Measurements from ENCODE around the gene SENP3. TPM values are rescaled to one million over a fixed set of nuclear protein-coding genes. Genes with fewer than 3 reads are reported as not detected.

SENP3 gene
- total RNA-seq, 1 donor from 2014 or later, result 87.9 TPM

DNA sequence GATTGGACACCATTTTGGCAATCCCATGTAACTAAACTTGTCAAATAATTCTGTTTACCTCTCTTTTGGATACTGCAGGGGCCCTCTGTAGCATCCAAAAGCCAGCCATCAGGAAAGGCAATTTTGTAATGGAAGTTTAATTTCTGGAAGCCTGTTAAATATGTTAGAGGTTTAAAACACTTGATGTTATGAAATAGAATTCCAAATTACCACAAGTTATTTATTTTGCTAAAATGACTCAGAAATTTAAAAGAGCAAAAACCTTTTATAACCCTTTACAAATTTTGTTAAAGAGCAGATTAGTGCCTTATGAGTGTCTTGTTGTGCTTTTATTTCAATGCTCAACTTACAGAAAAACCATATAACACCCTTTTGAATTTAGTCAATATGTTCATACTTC, 32.9 kb upstream of the SENP3 start:
- H2AFZ ChIP-seq (replicated peaks), result no peak overlapping the region
- H4K20me1 ChIP-seq (ENCODE audit: low read depth), result no peaks in the 10 kb centered on the region
- no peak for TF ChIP-seq EZH2phosphoT487 (IDR thresholded peaks at IDR 0.05)
- TF ChIP-seq, protein P1, sequence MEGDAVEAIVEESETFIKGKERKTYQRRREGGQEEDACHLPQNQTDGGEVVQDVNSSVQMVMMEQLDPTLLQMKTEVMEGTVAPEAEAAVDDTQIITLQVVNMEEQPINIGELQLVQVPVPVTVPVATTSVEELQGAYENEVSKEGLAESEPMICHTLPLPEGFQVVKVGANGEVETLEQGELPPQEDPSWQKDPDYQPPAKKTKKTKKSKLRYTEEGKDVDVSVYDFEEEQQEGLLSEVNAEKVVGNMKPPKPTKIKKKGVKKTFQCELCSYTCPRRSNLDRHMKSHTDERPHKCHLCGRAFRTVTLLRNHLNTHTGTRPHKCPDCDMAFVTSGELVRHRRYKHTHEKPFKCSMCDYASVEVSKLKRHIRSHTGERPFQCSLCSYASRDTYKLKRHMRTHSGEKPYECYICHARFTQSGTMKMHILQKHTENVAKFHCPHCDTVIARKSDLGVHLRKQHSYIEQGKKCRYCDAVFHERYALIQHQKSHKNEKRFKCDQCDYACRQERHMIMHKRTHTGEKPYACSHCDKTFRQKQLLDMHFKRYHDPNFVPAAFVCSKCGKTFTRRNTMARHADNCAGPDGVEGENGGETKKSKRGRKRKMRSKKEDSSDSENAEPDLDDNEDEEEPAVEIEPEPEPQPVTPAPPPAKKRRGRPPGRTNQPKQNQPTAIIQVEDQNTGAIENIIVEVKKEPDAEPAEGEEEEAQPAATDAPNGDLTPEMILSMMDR (IDR thresholded peaks at IDR 0.05), result no peak
- TF ChIP-seq EZH2 (IDR thresholded peaks at IDR 0.05), result no peak
- H3K27ac Mint-ChIP-seq, result no peak overlapping the region
- H3K79me2 ChIP-seq (ENCODE audit: low read depth), result no peaks in the 10 kb centered on the region
- H3K9ac ChIP-seq, result no peak overlapping the region
- H3F3A ChIP-seq (ENCODE audit: low read depth), result no peaks in the 10 kb centered on the region
- H3K4me3 Mint-ChIP-seq, result no peak overlapping the region
- no peaks in the 10 kb centered on the region for H3K27me3 ChIP-seq
- H3K27me3 Mint-ChIP-seq (ENCODE audit: insufficient read depth, low read depth), result peaks cover 6% of the 10 kb centered on the region
- H3K9me3 ChIP-seq (ENCODE audit: low read depth), result peaks cover 10% of the 10 kb centered on the region
- H3K4me2 ChIP-seq, result no peak overlapping the region
- H3K27ac ChIP-seq, result no peak overlapping the region
- no peaks in the 10 kb centered on the region for H3K36me3 ChIP-seq
- H3K4me1 Mint-ChIP-seq, result peaks cover 2% of the 10 kb centered on the region
- no peak overlapping the region for H3K4me3 ChIP-seq
- H3K4me1 ChIP-seq, result no peaks in the 10 kb centered on the region
- no peak for DNase-seq (ENCODE audit: low spot score)
- H3K36me3 Mint-ChIP-seq, result no peaks in the 10 kb centered on the region
- peaks cover 19% of the 10 kb centered on the region for H3K9me3 Mint-ChIP-seq

- H3K4me1 Mint-ChIP-seq, result peaks cover 2% of the 10 kb centered on the region
- H3K27ac ChIP-seq, result no peak overlapping the region
Observed at GRCh38 chr17:7530023-7530900, 31.5 kb upstream of the SENP3 start.

DNA sequence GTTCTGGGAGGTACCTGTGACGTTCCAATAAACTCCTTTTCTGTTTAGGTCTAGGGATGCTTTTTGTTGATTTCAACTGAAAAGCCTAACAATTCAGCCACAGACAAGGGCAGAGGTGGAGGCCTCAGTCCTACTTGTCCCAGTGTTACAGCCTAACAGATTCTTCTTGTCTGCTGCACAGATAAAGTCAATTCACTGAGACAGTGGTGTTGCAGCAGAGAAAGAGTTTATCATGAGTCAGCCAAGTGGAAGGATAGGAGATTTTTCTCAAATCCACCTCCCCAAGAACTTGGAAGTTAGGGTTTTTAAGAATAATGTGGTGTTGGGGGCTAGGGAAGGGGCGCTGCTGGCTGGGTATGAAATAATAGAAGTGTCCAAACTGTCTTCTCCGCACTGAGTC, 23.7 kb upstream of the SENP3 start:
- Mint-ChIP-seq H3K4me1 (peaks cover 3% of the 10 kb centered on the region), H3K27me3 (ENCODE audit: insufficient read depth, low read depth) (peaks cover 6% of the 10 kb centered on the region), H3K36me3 (no peaks in the 10 kb centered on the region), H3K9me3 (peaks cover 14% of the 10 kb centered on the region), H3K27ac (no peak overlapping the region), H3K4me3 (no peak overlapping the region)
- Histone ChIP-seq H3K4me3 (no peak overlapping the region), H3K27ac (no peak overlapping the region), H3K9me3 (ENCODE audit: low read depth) (no peaks in the 10 kb centered on the region), H3K79me2 (ENCODE audit: low read depth) (no peaks in the 10 kb centered on the region), H3K4me1 (no peaks in the 10 kb centered on the region), H4K20me1 (ENCODE audit: low read depth) (no peaks in the 10 kb centered on the region), H3K9ac (no peak overlapping the region), H3K36me3 (no peaks in the 10 kb centered on the region), H3K4me2 (no peak overlapping the region), H3K27me3 (peaks cover 7% of the 10 kb centered on the region), H2AFZ (replicated peaks) (no peak overlapping the region), H3F3A (ENCODE audit: low read depth) (no peaks in the 10 kb centered on the region)
- TF ChIP-seq, protein P1 (IDR thresholded peaks at IDR 0.05), result no peak
- TF ChIP-seq EZH2 (IDR thresholded peaks at IDR 0.05) (no peak), EZH2phosphoT487 (IDR thresholded peaks at IDR 0.05) (no peak)
- DNase-seq (ENCODE audit: low spot score), result no peak

More at GRCh38 chr17:7530023-7530900, 31.5 kb upstream of the SENP3 start:
- Mint-ChIP-seq H3K27me3 (ENCODE audit: insufficient read depth, low read depth) (peaks cover 2% of the 10 kb centered on the region), H3K36me3 (no peaks in the 10 kb centered on the region), H3K4me3 (no peak overlapping the region), H3K27ac (no peak overlapping the region), H3K9me3 (peaks cover 18% of the 10 kb centered on the region)
- no peak for DNase-seq (ENCODE audit: low spot score)
- no peaks in the 10 kb centered on the region for H3K4me1 ChIP-seq
- peaks cover 10% of the 10 kb centered on the region for H3K9me3 ChIP-seq (ENCODE audit: low read depth)
- H3K9ac ChIP-seq, result no peak overlapping the region
- no peak overlapping the region for H3K4me3 ChIP-seq
- no peaks in the 10 kb centered on the region for H3K27me3 ChIP-seq
- H3F3A ChIP-seq (ENCODE audit: low read depth), result no peaks in the 10 kb centered on the region
- H4K20me1 ChIP-seq (ENCODE audit: low read depth), result no peaks in the 10 kb centered on the region
- no peaks in the 10 kb centered on the region for H3K79me2 ChIP-seq (ENCODE audit: low read depth)
- TF ChIP-seq, protein P1 (IDR thresholded peaks at IDR 0.05), result no peak
- TF ChIP-seq EZH2phosphoT487 (IDR thresholded peaks at IDR 0.05) (no peak), EZH2 (IDR thresholded peaks at IDR 0.05) (no peak)
- H3K4me2 ChIP-seq, result no peak overlapping the region
- no peaks in the 10 kb centered on the region for H3K36me3 ChIP-seq
- H2AFZ ChIP-seq (replicated peaks), result no peak overlapping the region

Data from neural progenitor cell (in vitro differentiated cells).